NCI-H1092 treated with DMSO at 0.1 percent for 48 hours (cell line): Measurements from ENCODE around the gene SSRP1.

Source experiments
- DNase-seq: peaks from one replicate; lab custom pipeline; 2025; lab: John Stamatoyannopoulos, UW

Gene SSRP1

DNA sequence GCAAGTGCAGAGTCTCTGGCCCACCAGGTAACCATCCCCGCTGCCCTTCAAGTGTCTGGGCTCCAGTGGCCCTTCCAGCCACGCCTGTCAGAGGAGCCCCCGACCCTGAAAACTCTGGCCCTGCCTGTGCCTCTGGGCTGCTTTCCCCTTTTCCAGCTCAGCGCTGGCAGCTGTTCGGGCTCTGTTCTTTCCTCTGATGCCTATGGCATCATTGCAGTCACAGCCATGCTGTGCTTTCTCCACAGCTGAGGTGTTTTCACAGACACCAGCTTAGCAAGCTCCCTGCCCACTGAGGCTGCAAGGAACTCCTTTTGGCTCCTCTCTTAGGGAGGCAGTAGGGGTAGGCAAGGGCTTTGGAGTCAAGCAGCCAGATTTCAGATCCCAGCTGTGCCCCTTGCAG, 23.7 kb upstream of the SSRP1 start:
- DNase-seq = no peak

GRCh38 chr11:57358991-57359390, 23.3 kb upstream of the SSRP1 start:
- no peak for DNase-seq

DNA sequence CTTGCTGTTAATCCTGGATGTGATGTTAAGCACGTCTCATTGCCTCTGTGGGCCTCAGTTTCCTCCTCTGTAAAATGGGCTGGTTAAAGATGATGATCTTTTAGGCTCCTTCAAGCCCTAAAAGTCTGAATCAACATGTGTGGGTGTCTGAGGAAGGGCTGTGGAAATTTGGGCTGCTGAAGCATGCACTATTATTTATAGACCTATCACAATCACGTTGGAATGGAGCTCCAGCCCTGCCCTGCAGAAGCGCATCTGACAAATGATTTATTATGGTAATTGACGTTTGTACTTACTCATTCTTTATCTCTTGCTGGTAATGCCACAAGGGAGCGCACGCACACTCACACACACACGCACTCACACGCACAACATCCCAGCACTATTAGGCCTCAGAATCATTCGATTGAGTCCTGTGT, 22.9 kb upstream of the SSRP1 start:
- no peak for DNase-seq

GRCh38 chr11:57357856-57358255, 22.2 kb upstream of the SSRP1 start:
- DNase-seq = no peak

DNA sequence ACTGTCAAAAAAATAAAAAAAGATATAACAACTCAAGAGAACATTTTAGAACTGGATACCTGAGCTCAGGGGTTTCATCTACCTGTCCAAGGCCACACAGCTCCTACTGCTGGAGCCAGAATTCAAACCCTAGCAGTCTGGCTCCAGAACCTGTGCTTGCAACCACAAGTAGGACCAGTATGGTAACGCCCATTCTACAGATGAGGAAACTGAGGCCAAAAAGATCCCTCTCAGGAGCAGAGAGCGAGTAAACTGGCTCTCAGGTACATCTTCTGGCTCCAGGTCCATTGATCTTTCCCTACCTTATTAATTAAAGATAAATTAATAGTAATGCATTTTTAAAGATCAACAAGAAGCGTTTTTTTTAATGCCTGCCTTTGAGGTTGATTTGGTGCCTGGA, 21.6 kb upstream of the SSRP1 start:
- DNase-seq = no peak

DNA sequence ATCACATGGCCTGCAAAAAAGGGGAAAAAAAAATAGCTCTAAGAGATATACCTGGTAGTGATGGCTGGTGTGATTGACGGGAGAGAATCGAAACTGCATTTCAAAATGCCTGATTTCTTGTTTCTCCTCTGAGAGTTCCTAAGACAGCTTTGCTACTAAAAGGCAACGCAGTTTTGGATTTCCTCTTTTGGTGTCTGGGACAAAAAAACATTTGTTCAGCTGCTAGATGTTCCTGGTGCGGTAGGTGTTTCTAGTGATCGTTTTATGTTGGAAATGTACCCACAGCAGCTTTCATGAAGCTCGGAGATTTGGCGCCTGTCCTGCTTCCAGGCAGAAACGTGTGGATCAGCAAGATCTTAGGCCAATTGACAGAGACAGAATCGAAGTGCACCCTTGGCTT, 20.6 kb upstream of the SSRP1 start:
- peak; percentile 11 for DNase-seq

GRCh38 chr11:57354699-57355098, 19.0 kb upstream of the SSRP1 start:
- DNase-seq = no peak

GRCh38 chr11:57353852-57354251, 18.2 kb upstream of the SSRP1 start:
- no peak for DNase-seq

GRCh38 chr11:57353446-57353845, 17.8 kb upstream of the SSRP1 start:
- DNase-seq = no peak

GRCh38 chr11:57353036-57353435, 17.3 kb upstream of the SSRP1 start:
- DNase-seq = no peak

GRCh38 chr11:57349491-57350274, 14.0 kb upstream of the SSRP1 start:
- peak; percentile 25 for DNase-seq

GRCh38 chr11:57348636-57349313, 13.1 kb upstream of the SSRP1 start:
- no peak for DNase-seq

GRCh38 chr11:57348052-57348451, 12.4 kb upstream of the SSRP1 start:
- DNase-seq = no peak

DNA sequence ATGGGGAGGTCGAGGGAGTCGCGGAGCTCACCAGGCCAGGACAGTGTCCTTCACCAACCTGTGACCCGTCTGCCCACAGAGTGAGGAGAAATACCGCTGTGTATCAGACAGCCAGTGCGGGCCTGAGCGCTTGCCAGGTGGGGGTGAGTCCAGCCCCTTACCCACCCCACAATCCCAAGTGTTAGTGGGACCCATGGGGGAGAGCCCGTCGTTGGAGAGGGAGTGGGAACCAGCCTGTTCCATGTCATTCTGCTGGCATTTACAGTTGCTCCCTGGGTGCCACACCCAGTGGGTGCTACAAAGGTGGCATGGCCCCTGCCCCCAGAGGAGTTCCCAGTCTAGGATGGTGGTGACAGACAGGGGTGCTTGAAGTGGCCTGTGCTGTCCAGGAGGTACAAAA, 11.6 kb upstream of the SSRP1 start:
- no peak for DNase-seq

DNA sequence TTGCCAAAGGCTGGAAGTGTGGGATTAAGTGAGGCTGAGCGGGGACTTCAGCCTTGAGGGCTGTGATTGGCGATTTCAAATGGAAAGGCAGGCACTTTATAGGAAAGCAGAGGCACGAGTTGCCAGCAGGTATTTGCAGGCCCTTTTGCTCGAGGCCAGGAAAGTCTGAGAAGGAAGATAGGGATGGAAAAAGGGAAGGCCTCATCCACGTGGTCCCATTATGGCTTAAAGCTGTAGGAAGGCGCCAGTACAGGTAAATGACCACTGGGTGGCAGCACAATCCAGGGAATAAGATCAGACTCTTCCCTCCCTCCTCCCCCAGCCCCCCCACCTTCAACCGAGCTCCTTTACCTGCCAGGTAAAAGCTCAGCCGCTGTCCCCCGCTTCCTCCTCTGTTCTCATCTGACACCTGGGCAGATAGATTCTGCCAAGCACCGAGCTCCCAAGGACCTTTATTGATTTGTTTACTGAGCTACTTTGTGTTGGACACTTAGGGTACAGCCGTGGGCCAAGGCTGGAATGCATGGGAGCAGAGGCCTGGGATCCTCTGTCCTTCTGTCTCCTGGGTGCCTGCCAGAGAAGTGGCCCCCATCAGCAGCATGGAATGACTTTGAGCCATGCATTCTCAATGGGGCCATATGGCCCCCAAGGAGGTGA, 10.0 kb upstream of the SSRP1 start:
- DNase-seq = peak; percentile 74

DNA sequence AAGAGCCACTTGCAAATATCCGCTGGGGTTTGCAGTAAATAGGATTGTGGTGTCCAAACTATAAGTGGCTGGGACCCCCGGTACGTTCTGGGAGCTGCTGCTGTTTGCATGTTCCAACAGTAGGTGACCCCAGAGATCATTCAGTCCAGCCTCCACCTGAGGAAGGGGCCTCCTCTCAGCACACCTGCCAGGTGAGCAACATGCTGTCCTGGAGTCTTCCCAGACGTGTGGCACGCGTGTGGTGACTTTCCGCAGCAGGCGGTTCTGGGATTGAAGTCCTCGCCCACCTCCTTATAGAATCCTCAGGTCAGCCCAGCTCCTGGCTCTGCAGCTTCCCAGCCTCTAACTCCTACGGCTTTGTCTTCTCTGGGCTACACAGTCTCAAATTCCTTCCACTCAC, 9.1 kb upstream of the SSRP1 start:
- DNase-seq = no peak

- DNase-seq = no peak
Measured at GRCh38 chr11:57343825-57344224, 8.1 kb upstream of the SSRP1 start.

- DNase-seq = no peak
Measured at GRCh38 chr11:57342702-57343101, 7.0 kb upstream of the SSRP1 start.

DNA sequence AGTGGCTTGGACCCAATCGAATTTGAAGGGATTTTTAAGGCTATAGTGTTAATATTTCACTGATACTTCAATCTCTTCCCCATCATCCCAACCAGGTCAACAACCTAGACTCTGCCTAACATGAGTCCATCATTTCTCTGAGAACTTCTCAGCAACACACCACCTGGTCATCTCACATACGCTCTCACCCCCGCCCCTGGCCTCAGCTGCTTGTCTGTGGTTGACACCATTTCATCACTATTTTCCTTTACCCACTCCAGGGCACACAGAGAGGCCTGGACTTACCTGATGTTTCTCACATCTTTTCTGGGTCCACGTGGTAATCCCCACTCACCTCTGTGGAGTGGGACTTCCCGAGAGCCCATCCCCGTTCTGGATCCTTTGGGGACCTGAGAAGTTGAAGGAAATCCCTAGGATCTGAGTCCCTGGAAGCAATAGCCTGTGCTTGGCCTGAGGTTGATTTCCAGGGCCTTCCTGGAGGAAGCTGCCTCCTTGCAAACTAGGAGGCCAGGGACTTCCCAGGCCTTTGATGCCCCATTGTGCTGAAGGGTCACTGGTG, 5.6 kb upstream of the SSRP1 start:
- DNase-seq = no peak

DNA sequence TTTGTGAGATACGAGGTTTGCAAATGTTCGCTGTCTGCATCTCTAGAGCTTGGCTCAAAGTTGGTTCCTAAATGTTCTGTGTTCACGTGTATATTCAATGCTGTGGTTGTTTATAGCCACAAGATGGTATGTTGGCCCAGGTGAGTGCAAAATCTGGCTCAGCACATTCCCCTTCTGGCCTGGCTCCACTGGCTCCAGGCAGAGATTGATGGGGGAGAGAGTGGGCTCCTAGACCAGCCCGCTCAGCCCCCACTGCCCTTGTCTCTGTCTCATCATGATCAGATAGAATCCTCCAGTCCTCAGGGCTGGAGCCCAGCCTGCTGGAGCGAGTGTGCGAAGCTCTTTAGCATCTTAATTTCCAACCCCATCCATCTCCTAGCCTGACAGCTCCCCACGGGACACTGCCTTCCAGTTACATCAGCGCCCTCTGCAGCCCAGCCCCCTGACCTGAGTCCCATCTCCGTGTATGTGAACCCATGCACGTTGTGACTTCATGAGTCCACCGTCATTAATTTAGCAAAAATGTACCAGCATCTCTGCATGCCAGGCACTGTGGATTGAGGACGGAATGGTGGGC, 4.4 kb upstream of the SSRP1 start:
- DNase-seq = no peak

GRCh38 chr11:57339328-57339727, 3.6 kb upstream of the SSRP1 start:
- no peak for DNase-seq

- DNase-seq = peak; percentile 56
Measured at GRCh38 chr11:57338142-57338541, 2.5 kb upstream of the SSRP1 start, which contains the start of gene P2RX3. TSS of gene P2RX3 (plus strand) at chr11:57338352. CDS start at chr11:57338551, 199 bp downstream.
